NCI-H526 (cell line): Measurements from ENCODE around the gene GNG3.
"Not testable (repeated sequence)": the region's sequence is repeated elsewhere in the genome, so short reads cannot be mapped to it uniquely, and the experiment has no call there.

Source experiments
- DNase-seq, 2 experiments: peaks; one replicate each; lab custom pipeline; 2025; lab: John Stamatoyannopoulos, UW

The GNG3 gene

DNA sequence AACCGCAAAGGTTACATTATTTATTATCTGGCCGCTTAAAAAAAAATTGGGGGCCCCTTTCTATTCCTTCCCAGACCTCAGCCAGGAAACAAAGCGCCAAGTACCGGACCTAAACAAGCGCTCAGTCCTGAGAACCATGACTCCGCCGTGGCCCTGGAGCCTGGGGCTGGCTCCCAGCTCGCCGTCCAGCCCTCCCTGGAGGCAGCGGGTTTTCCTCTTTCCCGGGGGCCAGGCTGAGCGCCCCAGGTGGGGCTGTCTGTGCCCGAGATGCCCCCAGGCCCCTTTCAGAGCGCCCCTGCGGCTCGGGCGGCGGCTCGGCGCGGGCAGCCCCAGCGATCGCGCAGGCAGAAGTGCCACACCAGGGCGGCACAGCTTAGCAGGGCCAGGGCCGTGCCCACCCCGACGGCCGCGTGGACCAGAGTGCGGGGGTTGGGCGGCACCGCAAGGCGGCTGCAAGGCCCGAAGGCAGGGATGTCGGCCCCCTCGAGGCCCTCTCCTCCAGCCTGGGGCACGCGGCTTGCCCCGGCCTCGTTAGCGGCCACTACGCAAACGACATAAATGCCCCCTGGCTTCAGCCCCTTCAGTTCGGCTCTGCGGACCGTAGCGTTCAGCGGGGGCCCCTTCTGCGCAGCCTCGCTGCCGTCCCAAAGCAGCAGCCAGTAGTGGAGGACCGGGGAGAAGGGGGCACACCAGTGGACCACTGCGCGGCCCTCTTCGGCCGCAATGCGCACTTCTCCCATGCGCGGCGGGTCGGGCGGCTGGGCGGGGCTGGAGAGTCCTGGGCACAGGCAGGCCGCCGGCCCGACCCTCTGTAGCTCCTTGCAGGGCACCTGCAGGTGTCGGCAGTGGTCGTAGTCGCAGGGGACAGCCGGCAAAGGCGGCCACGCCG is 19.7 kb upstream of the GNG3 start:
- DNase-seq: no peak

DNA sequence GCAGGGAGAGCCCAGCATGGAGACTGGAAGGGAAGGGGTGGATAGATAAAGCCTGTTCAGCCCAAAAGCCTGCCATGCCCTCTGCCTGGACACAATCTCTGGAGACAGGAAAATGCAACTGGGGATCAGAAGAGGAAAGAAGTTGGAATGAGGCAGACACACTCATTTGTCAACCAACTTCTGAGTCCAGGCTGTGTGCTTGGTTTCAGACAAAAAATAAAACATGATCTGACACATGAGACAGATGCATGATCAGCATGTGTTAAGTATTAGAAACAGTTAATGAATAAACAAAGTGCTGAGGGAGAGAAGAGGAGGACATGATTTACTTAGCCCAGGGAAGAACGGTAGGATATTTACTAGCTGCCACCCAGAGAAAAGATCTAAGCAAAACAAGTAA is 19.0 kb upstream of the GNG3 start:
- no peak for DNase-seq

DNA sequence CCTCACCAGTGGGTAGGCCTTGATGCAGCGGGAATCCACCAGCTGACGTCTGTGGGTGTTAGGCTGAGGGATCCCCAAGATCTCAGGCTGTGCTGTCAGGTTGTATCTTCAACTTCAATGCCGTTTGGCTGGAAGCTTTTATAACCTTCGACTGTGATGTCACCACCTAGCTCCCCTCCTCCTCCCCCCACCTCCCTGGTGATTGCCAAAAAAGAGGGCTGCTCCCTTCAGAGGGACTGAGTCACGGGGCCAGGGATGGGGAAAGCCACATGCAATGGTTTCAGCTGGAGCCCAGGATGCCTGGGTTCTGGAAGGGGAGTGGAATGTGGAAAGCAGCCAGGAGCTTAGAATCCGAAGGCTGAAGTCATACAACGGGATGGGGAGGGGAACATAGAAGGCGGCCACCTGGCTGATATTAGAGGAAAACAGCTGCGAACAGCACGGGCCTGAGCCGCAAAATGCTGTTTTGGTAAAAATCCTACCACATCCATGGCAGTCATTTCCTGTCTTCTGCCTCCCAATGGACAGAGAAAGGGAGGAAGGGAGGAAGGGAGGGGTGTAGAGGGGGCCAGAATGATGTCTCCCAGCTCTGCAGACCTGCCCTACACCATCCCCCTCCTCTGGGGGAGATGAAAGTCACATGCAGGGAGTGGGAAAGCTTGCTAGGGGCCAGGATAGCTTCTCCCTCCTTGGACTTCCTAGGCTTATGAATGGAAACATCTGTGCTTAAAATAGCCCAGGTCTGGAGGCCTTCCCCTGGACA is 17.9 kb upstream of the GNG3 start, which contains the start of gene LRRN4CL:
LRRN4CL (minus strand) TSS at position 110 of the 763 bp plus-strand sequence. CDS start 1,022 bp downstream, outside the sequence.
- DNase-seq: no peak

DNA sequence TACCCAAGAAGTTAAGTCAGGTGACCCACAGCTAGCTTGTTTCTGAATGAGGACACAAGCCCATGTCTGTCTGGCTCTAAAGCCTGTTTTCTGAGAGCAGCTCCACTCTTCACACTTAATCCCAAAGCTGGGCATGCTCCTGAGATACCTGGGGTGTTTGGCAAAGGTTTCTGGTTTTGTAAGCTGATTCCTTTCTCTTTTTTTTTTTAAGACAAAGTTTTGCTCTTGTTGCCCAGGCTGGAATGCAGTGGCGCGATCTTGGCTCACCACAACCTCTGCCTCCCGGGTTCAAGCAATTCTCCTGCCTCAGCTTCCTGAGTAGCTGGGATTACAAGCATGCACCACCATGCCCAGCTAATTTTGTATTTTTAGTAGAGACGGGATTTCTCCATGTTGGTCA is 13.9 kb upstream of the GNG3 start:
- not testable (repeated sequence) for DNase-seq

DNA sequence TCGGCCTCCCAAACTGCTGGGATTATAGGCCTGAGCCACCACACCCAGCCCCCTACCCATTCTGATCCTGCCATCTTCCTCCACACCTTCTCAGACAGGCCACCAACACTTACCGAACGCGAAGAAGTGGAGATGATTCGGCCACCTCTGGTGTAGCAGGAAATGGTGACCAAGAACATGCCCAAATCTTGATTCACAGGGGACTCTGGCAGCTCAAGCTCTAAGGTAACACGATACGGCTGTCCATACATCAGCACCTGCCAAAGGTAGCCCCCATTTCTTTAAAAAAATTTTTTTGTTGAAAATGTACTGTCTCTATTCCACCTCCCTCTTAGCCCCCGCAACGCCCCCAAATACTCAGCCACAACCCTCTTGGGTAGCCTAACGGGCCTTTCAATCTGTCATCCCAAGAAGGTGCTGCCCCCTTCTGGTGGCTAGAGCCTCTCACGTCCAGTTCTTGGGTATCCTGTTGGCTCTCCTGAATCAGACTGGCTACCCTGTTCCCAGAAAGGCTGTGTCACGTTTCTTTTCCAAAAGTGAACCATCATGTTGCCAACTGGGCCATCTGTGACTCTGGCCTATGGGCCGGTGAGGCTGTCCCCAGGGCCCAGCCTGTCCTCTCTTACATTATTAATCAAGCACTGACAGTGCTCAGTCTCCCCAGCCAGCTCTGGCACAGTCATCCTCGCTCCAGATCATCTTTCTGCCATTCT is 12.9 kb upstream of the GNG3 start:
- DNase-seq: peak; percentile 66 to 87

DNA sequence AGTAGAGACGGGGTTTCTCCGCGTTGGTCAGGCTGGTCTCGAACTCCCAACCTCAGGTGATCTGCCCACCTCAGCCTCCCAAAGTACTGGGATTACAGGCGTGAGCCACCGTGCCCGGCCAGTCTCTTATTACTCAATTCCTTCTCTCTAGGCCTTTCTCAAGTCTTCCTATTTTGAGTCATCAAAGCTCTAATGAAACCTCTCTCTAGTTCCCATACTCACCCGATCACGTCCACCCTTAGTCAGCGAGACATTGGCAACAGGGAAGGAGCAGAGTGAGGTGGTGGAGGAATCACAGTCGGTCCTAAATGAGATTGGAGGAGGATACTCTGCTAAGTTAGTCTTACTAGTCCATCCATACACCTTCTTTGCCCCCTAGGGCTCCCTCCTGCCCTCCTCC is 5.2 kb upstream of the GNG3 start:
- no peak for DNase-seq

DNA sequence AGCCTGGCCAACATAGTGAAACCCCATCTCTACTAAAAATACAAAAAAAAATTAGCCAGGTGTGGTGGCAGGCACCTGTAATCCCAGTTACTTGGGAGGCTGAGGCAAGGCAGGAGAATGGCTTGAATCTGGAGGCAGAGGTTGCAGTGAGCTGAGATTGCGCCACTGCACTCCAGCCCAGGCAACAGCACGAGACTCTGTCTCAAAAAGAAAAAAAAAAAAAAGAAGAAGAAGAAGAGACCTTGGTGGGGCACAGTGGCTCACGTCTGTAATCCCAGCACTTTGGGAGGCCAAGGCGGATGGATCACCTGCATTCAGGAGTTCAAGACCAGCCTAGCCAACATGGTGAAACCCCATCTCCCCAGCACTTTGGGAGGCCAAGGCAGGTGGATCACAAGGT is 3.6 kb upstream of the GNG3 start:
- not testable (repeated sequence) for DNase-seq

DNA sequence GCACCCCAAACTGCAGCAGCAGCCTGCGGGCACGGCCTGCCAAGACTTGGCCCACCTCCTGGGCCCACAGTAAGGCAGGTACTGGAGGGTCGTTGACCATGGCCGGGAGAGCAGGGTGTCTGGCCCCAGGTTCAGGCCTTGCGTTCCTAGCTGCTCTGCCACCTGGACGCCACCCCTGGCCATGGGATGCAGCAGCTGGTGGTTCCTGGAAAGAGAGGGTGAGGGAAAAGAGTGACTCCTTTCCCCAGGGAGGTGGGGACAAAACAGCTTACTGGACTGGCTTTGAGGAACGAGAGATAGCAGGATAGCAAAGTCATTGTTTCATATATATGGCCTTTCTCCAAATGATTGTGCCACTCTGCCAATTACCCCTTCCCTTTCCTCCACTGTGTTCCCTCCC is 2.1 kb upstream of the GNG3 start:
- DNase-seq: peak; percentile 44 to 65

DNA sequence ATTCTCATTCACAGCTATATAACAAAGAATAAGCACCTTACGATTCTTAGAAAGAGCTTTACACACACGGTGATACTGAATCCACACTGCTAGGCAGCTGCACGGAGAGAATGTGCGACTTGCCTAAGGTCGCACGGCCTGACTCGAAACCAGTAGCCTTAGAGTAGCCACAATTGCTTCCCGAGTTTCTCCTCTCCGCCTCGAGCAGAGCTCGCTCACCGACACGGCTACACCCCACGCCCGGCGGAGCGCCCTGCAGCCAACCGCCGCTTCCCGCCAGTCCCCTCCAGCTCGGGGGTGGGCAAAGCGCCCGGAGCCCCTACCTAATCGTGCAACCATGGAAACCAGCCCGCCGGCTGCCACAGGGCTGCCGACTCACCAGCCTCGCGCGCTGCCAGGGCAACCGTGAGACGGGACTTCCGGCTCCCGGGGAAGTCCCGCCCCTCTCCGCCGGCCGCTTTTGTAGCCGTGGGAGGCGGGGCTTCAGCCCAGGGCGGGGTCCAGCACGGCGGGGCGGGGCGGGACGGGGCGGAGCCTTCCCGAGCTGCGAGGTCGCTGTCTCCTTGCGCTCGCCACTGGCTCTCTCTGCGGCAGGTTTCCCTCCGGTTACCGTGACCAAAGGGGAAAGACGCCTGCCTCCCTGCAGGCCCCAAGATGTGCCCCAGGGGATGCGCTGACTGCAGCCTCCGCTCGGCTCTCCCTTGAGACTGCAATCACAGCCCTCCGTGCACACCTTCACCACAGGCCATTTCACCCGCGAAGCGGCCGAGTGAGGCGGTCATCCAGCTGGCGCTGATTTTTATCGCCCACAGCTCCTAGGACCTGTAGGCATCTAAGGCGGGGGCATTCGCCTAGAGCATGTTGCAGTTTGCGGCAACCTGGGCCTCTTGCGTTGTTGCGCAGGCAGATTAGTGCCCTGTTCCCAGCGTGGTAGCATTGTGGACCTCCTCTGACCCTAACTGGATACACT is 1.3 kb upstream of the GNG3 start:
- peak; percentile 95 to 99 for DNase-seq

DNA sequence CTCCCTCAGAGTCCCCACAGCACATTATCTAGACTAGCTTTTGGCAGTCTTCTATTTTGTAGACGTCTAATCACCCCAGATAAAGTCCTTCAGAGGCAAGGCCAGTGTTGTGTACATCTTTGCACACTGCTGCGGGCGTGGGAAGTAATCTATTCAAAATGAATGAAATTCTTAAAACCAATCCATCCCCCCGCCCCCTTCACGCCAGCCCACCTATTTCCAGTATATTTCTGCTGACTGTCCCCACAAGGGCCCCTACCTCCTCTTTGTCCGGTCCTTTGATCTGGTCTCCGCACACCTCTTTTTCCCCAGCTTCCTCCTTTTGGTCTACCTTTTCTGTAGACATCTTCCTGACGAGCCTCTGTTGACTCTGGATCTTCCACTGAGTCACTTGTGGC is 627 bp upstream of the GNG3 start:
- DNase-seq: no peak

DNA sequence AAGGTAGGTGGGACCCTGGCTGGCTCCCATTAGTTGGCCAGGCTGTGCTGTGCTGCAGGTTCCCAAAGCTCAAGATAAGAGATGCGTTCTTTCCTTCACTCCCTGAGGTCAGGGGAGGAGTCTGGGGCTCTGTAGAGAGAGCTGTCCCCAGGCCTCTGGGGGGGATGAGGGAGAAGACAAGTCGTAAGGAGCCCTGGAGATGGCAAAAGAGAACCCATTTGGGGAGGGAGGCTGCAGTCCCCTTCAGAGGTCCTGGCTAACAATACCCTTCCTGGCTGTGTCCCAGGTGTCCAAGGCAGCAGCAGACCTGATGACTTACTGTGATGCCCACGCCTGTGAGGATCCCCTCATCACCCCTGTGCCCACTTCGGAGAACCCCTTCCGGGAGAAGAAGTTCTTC is 916 bp downstream of the GNG3 start:
- DNase-seq: peak in 1 of 2 experiments; percentile 41

DNA sequence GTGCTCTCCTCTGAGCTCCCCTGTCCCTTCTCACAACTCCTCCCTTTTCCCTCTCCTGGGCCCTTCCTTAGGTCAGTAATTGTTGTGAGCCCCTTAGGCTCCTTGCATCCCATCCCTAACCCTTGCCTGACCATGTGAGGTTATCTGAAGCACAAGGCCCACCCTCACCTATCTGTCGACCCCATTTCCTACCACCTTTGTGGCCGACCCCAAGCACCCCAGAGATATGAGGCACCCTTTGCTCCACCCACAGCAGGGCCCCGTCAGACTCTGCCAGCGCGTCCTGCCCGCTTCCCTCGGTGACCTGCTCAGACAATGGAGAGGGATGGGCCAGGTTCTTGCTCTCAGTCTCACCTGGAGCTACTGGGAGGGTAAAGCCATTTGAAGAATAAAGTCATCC is 1.3 kb downstream of the GNG3 start:
- DNase-seq: peak in 1 of 2 experiments; percentile 62

DNA sequence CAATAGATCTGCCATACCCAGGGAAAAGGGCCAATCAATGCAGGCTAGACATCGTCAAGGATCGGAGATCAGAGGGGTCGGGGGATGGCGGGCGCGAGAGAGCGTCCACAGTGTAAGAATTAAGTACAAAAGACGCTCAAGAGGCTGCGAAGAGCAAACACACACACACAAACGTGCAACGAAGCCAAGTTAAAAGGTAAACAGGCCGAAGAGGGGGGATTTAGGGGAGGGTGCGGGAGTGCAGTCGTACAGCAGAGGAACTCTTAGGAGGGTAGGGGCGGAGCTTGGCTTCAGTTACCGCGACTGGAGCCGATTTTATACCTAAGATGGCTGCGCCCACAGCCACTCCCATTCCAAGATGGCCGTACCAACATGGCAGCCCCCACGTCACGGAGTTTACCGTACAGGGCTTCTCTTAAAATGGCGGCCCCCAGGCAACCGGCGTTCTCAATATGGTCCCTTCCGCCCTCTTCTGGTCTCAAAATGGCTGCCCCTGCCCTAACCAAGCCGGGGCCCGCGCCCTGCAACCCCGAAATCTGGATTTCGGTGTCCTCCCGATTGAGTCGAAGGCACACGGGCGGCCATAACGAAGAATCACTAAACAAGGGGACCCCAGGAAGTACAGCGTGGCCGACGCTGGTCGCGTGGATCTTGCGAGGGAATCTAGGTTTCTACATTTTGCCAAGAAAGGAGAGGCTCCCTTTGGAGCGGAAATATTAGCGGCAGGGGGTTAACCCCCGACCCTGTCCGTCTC is 1.9 kb downstream of the GNG3 start:
- DNase-seq: peak; percentile 98 to 99

DNA sequence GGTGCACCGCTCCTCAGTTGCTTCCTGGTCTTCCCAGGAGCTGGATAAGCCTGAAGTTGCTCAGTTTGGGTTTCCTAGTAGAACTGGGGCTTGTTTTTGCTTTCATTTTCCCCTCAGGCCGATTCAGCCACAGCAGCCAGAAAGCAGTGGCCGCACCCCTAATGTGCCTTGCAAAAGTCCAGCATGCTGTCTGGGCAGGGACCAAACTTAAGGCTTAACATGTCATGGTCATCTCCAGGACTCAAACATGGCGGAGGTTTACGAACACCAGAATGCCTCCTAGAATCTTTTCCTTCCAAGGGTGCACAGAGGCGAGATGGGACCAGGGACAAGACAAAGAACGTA is 2.5 kb downstream of the GNG3 start:
- no peak for DNase-seq

DNA sequence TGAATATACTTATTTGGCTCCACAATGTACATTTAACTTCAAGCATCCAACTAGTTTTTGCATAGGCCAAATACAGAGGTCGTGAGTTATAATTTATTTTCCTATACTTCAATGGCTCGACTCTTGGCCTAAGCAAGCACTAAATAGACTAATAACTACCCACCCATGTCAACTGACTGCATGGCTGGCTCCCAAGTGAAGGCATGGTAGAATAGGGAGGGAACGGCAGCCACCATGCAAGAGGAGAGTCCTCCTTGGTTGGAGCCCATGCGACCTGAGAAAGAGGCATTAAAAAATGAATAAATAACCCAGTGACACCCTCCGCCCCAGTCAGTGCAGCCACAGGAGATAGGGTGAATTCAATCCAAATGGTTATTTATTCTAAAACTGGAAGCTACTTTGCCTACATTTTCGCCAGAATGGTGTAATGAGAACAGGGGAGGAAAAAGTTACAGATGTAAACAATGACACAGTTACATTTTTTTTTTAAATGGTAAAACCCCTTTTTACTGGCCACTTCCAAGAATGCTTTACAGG is 4.9 kb downstream of the GNG3 start:
- no peak for DNase-seq

DNA sequence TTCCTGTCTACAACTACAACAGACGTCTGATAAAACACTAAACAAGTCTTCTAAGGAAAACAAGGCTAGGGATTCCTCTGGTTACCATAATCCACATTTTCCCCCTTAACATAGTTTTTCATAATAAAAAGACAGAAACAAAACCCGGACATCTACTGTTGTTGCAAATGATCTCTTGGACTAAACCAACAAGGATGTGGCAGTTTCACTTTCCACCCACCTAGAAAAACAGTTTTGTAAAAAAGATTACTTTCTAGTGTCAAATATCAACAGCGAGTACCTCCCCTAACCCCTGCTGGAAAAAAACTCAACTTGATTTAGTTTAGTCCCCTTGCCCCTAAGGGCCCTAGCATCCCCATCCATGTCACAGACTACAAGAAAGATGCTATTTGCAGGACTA is 5.4 kb downstream of the GNG3 start:
- DNase-seq: no peak

DNA sequence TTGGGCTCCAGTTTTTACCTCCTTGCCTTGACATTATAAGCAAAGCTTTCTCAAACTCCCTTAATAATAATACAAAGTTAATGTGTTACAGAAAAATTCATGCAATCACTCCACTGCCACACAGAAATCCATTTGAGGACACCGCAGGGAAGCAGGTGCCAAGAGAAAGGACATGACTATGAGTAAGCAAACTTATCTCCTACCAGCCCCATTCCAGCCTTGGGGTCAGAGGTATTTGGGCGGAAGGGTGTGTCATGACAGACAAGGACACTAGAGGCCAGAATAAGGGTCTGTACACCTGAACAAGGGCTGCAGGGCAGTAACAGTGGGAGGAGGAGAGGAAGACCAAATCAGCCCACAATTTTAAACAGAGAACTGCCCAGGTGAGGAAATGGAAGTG is 5.9 kb downstream of the GNG3 start:
- DNase-seq: no peak

DNA sequence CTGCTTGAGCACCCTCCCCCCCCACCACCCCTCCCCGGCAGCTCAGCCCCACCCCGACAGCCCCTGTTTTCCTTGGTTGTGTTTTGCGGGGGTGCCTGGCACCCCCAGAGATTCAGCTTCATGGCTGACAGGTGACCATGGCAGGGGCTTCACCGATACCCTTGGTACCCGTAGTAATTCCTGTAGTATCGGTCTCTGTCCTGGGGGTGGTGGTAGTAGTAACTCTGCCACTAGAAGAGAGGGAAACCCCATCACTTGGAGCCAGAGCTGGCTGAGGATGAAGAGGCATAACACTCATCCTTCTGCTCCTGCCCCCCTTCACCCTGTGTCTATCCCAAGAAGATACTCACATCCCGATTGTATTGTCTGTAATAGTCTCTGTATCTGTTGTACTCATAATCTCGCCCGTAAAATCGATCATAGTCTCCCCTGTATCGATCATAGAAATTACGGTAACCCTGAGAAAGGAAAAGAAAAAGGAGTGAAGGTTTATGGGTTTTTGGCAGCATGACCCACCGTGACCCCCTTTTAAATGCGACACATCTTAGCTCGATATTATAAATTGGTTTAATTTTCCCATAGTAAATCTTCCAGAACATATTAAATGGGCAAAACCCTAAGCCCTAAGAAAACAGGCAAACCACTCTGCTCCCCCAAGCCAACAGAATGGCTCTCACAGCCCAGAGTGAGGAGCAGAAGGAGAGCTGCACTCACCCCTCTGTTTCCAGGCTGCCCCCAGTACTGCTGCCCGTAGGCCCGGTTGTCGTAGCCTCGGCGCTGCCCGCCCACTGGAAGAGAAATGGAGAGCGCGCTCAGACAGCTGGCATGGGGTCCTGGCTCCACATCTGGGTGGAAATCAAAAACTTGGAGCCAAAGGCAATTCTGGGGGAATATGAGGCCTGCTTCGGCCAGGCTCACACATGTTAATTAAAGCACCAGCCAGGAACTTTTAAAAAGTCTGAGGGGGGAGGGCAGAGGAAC is 8.0 kb downstream of the GNG3 start:
- no peak for DNase-seq

DNA sequence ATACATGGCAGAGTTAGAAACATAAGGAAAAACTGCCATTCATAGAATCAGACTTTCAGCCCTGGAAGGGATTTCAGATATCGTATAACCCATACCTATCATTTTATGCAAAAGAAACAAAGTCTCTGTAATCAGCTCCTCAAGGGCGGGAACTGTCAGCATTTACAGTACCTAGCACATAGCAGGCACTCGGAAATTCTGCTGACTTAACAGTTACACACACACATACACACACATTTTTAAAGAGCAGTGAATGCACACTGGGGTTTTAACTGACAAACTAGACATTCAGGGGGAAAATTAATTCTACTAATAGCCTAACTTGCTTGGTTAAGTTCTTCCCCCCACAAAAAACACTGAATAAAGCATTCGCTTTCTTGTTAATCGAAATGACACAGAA is 8.7 kb downstream of the GNG3 start:
- DNase-seq: no peak
